ENCODE measurements around the gene RHBDL3. TPM values are rescaled to one million over a fixed set of nuclear protein-coding genes. Genes with fewer than 3 reads are reported as not detected.

The RHBDL3 gene
- total RNA-seq, 1 donor from 2014 or later, result 0.50 TPM

DNA sequence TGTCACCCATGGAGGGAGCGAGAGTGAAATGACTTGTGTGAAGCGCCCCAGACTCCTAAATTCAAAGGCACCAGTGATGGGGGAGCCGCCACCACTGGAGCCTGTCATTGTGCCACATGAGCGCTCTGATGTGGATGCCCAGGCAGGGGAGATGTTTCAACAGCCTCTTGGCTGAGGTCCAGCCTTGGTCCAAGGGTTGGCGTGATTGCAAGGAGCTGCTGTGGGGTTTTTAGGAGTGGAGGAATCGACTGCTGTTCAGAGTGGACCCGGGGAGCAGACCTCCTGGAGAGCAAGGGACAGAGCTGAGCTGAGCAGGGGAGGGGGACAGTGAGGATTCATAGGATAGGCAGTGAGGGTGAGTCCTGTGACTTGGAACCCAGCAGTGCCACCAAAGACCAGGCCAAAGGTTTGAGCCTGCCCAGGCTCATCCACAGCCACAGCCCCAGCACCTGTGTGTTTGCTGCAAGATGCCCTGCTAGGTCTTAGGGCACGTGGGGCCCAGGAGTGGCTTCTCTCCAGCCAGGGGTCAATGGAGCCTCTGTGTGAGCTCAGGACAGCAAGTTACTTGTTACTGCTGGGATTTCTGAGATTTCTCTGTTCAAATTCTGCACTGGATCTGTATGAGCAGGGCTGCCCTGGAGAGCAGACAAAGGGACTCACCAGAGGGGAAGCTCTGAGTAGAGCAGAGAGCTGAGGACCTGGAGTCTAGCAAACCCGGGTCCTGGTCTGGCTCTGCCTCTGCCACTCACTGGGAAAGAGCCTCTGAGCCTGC, 20.3 kb downstream of the RHBDL3 start:
- no peak for DNase-seq (ENCODE audit: low spot score, unreplicated experiment)
- H3K4me1 Mint-ChIP-seq (ENCODE audit: low read depth), result no peaks in the 10 kb centered on the region
- no peaks in the 10 kb centered on the region for H3K9me3 Mint-ChIP-seq (ENCODE audit: low read depth)
- no peak overlapping the region for H3K27ac Mint-ChIP-seq
- peaks cover 23% of the 10 kb centered on the region for H3K27me3 Mint-ChIP-seq
- no peak overlapping the region for H3K4me3 Mint-ChIP-seq (ENCODE audit: low read depth)
- H3K36me3 Mint-ChIP-seq (ENCODE audit: insufficient read depth), result no peaks in the 10 kb centered on the region
- TF ChIP-seq, protein P1, sequence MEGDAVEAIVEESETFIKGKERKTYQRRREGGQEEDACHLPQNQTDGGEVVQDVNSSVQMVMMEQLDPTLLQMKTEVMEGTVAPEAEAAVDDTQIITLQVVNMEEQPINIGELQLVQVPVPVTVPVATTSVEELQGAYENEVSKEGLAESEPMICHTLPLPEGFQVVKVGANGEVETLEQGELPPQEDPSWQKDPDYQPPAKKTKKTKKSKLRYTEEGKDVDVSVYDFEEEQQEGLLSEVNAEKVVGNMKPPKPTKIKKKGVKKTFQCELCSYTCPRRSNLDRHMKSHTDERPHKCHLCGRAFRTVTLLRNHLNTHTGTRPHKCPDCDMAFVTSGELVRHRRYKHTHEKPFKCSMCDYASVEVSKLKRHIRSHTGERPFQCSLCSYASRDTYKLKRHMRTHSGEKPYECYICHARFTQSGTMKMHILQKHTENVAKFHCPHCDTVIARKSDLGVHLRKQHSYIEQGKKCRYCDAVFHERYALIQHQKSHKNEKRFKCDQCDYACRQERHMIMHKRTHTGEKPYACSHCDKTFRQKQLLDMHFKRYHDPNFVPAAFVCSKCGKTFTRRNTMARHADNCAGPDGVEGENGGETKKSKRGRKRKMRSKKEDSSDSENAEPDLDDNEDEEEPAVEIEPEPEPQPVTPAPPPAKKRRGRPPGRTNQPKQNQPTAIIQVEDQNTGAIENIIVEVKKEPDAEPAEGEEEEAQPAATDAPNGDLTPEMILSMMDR (IDR thresholded peaks at IDR 0.05; ENCODE audit: unreplicated experiment), result no peak

DNA sequence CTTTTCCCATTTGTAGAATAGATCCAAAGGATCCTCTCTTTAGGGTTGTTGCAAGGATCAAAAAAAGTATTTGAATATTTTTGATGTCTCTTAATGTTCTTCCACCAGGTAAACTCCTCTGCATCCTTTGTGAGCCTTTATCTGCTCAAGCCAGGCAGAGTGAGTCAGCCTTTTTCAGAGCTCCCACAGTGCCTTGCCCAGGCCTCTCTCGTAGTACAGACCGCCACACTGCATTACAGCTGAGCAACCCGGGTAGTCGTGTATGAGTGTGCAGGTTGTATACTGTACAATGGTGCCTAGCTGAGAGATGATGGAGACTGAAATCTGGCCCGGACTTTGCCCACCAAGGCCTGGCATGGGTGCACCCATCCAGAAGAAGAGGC, 20.9 kb downstream of the RHBDL3 start:
- Mint-ChIP-seq H3K27ac (no peak overlapping the region), H3K4me1 (ENCODE audit: low read depth) (no peaks in the 10 kb centered on the region)

DNA sequence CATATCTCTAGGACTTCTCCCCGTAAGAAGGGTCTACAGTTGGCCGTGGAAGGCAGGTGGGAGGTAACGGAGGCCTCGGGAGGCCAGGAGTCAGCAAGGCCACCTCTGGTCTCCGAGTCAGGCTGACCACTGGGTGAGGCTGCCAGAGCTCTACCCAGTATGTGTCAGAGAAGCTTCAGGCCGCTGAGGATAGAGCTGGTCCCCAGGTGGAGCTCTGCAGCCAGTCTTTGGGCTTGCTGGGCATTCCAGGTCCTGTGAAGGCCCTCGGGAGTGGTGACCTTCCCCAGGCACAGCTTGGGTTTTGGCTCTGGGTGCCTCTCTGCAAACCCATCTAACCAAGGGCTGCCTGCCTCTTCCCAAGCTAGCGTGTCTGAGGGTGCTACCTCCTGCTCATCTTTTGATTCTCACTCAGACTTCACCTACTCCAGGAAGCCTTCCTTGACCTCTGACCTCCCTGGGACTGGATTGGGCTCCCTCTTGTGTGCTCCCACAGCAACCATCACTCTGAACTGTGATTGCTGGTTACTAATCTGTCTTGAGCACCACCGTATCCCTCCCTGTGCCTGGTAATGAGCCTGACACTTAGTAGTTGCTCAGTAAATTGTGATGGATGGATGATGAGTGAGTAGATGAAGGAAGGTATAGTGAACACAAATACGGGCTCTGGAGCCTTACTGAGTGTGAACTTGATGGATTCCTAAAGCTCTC, 22.3 kb downstream of the RHBDL3 start:
- no peak for DNase-seq (ENCODE audit: low spot score, unreplicated experiment)
- no peaks in the 10 kb centered on the region for H3K36me3 Mint-ChIP-seq (ENCODE audit: insufficient read depth)
- no peaks in the 10 kb centered on the region for H3K9me3 Mint-ChIP-seq (ENCODE audit: low read depth)
- TF ChIP-seq, protein P1 (IDR thresholded peaks at IDR 0.05; ENCODE audit: unreplicated experiment), result no peak
- H3K4me3 Mint-ChIP-seq (ENCODE audit: low read depth), result no peak overlapping the region
- H3K27ac Mint-ChIP-seq, result no peak overlapping the region
- H3K27me3 Mint-ChIP-seq, result peaks cover 19% of the 10 kb centered on the region
- H3K4me1 Mint-ChIP-seq (ENCODE audit: low read depth), result no peaks in the 10 kb centered on the region

More for the DNA sequence above, 20.9 kb downstream of the RHBDL3 start:
- H3K36me3 Mint-ChIP-seq (ENCODE audit: insufficient read depth), result no peaks in the 10 kb centered on the region
- TF ChIP-seq, protein P1 (IDR thresholded peaks at IDR 0.05; ENCODE audit: unreplicated experiment), result no peak
- no peak for DNase-seq (ENCODE audit: low spot score, unreplicated experiment)
- no peaks in the 10 kb centered on the region for H3K9me3 Mint-ChIP-seq (ENCODE audit: low read depth)
- H3K27me3 Mint-ChIP-seq, result peaks cover 23% of the 10 kb centered on the region
- H3K4me3 Mint-ChIP-seq (ENCODE audit: low read depth), result no peak overlapping the region

DNA sequence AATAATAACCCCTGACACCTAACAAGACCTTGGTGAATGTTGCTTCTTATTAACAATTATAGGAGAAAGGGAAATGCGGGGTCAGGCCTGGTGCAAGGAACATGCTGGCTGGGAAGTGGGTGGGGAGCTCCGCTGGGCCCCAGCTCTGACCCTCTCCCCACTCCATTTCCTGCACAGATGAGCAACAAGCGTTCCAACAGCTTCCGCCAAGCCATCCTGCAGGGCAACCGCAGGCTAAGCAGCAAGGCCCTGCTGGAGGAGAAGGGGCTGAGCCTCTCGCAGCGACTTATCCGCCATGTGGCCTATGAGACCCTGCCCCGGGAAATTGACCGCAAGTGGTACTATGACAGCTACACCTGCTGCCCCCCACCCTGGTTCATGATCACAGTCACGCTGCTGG, 23.0 kb downstream of the RHBDL3 start:
- Mint-ChIP-seq H3K4me1 (ENCODE audit: low read depth) (no peaks in the 10 kb centered on the region), H3K27ac (no peak overlapping the region)
- no peak for DNase-seq (ENCODE audit: low spot score, unreplicated experiment)

DNA sequence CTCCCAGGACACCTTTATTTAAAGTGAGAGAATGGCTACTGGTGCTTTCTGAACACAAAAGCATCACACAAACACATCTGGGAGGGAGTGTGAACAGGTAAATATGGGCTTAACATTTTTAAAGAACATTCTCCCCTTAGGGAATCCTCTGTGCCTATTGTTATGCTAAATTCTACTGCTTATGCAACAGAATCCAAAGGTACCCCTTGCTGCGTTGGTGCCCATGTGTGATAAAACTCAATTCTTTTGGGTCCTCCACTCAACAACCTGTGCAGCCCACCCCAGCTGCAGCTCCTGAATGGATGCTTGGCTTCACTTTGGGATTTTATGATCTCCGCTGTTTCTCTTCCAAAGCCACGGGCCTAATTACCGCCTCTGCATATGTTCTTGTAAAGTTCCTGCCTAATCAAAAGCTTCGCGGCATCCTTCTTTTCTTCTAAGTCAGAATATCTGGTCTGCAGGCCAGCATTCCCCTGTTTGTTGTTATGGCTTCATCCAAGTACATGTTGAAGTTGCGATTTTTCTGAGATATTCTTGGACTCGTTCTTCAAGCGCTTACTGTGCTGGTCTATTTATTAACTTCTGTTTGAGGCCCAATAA, 23.9 kb downstream of the RHBDL3 start:
- no peak for DNase-seq (ENCODE audit: low spot score, unreplicated experiment)
- Mint-ChIP-seq H3K27ac (no peak overlapping the region), H3K4me3 (ENCODE audit: low read depth) (no peak overlapping the region), H3K36me3 (ENCODE audit: insufficient read depth) (no peaks in the 10 kb centered on the region), H3K9me3 (ENCODE audit: low read depth) (no peaks in the 10 kb centered on the region), H3K4me1 (ENCODE audit: low read depth) (no peaks in the 10 kb centered on the region), H3K27me3 (peaks cover 10% of the 10 kb centered on the region)
- TF ChIP-seq, protein P1 (IDR thresholded peaks at IDR 0.05; ENCODE audit: unreplicated experiment), result no peak

More for the DNA sequence above, 23.0 kb downstream of the RHBDL3 start:
- Mint-ChIP-seq H3K36me3 (ENCODE audit: insufficient read depth) (no peaks in the 10 kb centered on the region), H3K4me3 (ENCODE audit: low read depth) (no peak overlapping the region), H3K27me3 (peaks cover 17% of the 10 kb centered on the region), H3K9me3 (ENCODE audit: low read depth) (no peaks in the 10 kb centered on the region)
- TF ChIP-seq, protein P1 (IDR thresholded peaks at IDR 0.05; ENCODE audit: unreplicated experiment), result no peak

All from progenitor cell of endocrine pancreas (in vitro differentiated cells).